Hepatocyte (in vitro differentiated cells): ENCODE data around the gene CUX1. TPM values are rescaled to one million over a fixed set of nuclear protein-coding genes. Genes with fewer than 3 reads are reported as not detected.

ENCODE experiments used
- DNase-seq: peaks from one replicate; pipeline ENCODE4 v3.0.0-alpha.2; 2016; ENCODE audit warnings: low spot score
- H2AFZ ChIP-seq: fragments of 200-600 bp; sonication (generic); 2 replicates; pipeline ENCODE4 v1.6.0; 2016; ENCODE audit warnings: antibody characterized with exemption, mild to moderate bottlenecking
- H3K27ac ChIP-seq: fragments of 200-600 bp; sonication (generic); 2 replicates; pipeline ENCODE4 v1.5.1; 2016; ENCODE audit warnings: mild to moderate bottlenecking
- H3K27me3 ChIP-seq: fragments of 200-600 bp; sonication (generic); 2 replicates; pipeline ENCODE4 v1.6.1; 2016
- H3K36me3 ChIP-seq: fragments of 200-600 bp; sonication (generic); replicated peaks from 2 replicates; pipeline ENCODE4 v1.5.1; 2016; ENCODE audit warnings: low read depth; ENCODE audit not compliant: insufficient read depth
- H3K4me1 ChIP-seq: fragments of 200-600 bp; sonication (generic); 2 replicates; pipeline ENCODE4 v1.5.1; 2016; ENCODE audit warnings: mild to moderate bottlenecking, moderate library complexity; ENCODE audit not compliant: insufficient read depth
- H3K4me2 ChIP-seq: fragments of 200-600 bp; sonication (generic); 2 replicates; pipeline ENCODE4 v1.6.0; 2016
- H3K4me3 ChIP-seq: fragments of 200-600 bp; sonication (generic); 2 replicates; pipeline ENCODE4 v1.5.1; 2016; ENCODE audit warnings: mild to moderate bottlenecking
- H3K79me2 ChIP-seq: fragments of 200-600 bp; sonication (generic); 2 replicates; pipeline ENCODE4 v1.6.0; 2017; ENCODE audit warnings: mild to moderate bottlenecking
- H3K9me2 ChIP-seq: fragments of 200-600 bp; sonication (generic); replicated peaks from 2 replicates; pipeline ENCODE4 v1.6.0; 2017; ENCODE audit warnings: mild to moderate bottlenecking; ENCODE audit not compliant: insufficient read depth
- H3K9me3 ChIP-seq: fragments of 200-600 bp; sonication (generic); 2 replicates; pipeline ENCODE4 v1.5.1; 2016; ENCODE audit warnings: low read depth, mild to moderate bottlenecking
- H4K20me1 ChIP-seq: fragments of 200-600 bp; sonication (generic); 2 replicates; pipeline ENCODE4 v1.6.0; 2016; ENCODE audit warnings: mild to moderate bottlenecking; ENCODE audit not compliant: insufficient read depth, poor library complexity, severe bottlenecking
- EZH2 ChIP-seq: fragments of 200-600 bp; sonication (generic); IDR thresholded peaks from 2 replicates; pipeline ENCODE4 v1.6.1; 2016; ENCODE audit warnings: antibody characterized with exemption, mild to moderate bottlenecking, borderline replicate concordance
- EZH2phosphoT487 ChIP-seq: fragments of 200-600 bp; sonication (generic); IDR thresholded peaks from one replicate; pipeline ENCODE4 v1.6.1; 2018; ENCODE audit warnings: antibody characterized with exemption, mild to moderate bottlenecking, low read depth, moderate library complexity; ENCODE audit not compliant: unreplicated experiment, severe bottlenecking
- WGBS: methylation state at CpG from one replicate; pipeline ENCODE4 v1.1.6; 2016; ENCODE audit warnings: low lambda C conversion rate; ENCODE audit errors: missing lambda C conversion rate; 5-methylcytosine and 5-hydroxymethylcytosine counted together
- polyA plus RNA-seq: library from polyadenylated mRNA; unstranded; fragments of >200 nt; fragmentation: Nextera tagmentation; extraction: Ambion mirVana; gene quantifications from 2 replicates; pipeline ENCODE4 v1.2.1, GENCODE V29; 2016
- total RNA-seq: library from RNA; depleted of rRNA; stranded (reverse); fragments of >200 nt; gene quantifications from 2 replicates; pipeline ENCODE4 v1.2.3, GENCODE V29; 2014
- TF ChIP-seq, protein P1 (sequence below): fragments of 200-600 bp; sonication (generic); IDR thresholded peaks from 2 replicates; pipeline ENCODE4 v1.5.1; 2016; ENCODE audit warnings: antibody characterized with exemption, mild to moderate bottlenecking; ENCODE audit not compliant: poor library complexity

The CUX1 gene
- total and polyA plus RNA-seq, 2 experiments from 2014 or later, result 60.1 to 76.8 TPM

DNA sequence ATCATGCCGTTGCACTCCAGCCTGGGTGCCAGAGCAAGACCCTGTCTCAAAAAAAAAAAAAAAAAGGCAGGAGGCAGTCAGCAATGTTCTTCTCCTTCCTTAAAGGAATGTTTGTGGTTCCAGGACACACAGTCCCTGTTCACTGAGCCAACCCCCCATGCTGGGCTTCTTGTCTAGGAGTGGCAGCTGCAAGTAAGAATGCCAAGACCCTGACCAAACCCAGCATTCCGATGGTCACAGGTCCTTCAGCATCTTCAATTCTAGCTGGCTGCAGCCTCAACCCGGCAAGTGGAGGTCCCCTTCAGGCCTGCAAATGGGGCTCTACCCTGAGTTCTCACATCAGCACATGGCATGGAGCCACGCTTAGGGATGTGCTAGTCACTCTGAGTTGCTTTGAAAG, 38.2 kb upstream of the CUX1 start:
- H3K9me3 ChIP-seq, result no peaks in the 10 kb centered on the region
- H3K4me2 ChIP-seq, result no peak overlapping the region
- no peak for DNase-seq
- H3K9me2 ChIP-seq, result no peaks in the 10 kb centered on the region
- no peak overlapping the region for H3K27ac ChIP-seq
- no peak for TF ChIP-seq EZH2phosphoT487
- TF ChIP-seq EZH2, result no peak
- H4K20me1 ChIP-seq, result no peaks in the 10 kb centered on the region
- no peak overlapping the region for H3K4me3 ChIP-seq
- 93% methylated on average over 4 of the region's 4 CpGs for WGBS
- H3K36me3 ChIP-seq, result no peaks in the 10 kb centered on the region
- H3K79me2 ChIP-seq, result no peaks in the 10 kb centered on the region
- no peaks in the 10 kb centered on the region for H3K4me1 ChIP-seq
- H2AFZ ChIP-seq, result no peak overlapping the region
- no peaks in the 10 kb centered on the region for H3K27me3 ChIP-seq

DNA sequence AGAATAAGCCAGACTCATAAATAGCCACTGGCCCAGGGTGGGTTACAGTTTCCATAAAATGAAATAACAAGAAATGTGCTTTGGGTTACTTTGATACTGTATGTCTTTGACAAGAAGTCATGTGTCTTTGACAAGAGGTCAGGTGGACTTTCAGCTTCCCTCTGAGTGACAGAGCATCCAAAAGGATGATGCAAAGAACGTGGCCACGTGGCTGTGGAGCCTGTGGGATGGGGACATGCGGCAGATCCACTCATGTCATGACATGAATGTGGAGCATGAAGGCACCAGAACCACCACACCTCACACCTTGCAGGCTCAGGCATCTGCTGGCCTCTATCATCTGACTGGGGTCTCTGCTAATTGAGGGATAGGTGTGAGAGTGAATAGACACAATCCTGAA, 37.1 kb upstream of the CUX1 start:
- Histone ChIP-seq H4K20me1 (no peaks in the 10 kb centered on the region), H3K79me2 (no peaks in the 10 kb centered on the region), H2AFZ (no peak overlapping the region), H3K4me1 (no peaks in the 10 kb centered on the region), H3K9me3 (no peaks in the 10 kb centered on the region), H3K36me3 (no peaks in the 10 kb centered on the region), H3K4me2 (no peak overlapping the region), H3K27me3 (no peaks in the 10 kb centered on the region), H3K9me2 (no peaks in the 10 kb centered on the region), H3K4me3 (no peak overlapping the region), H3K27ac (no peak overlapping the region)
- WGBS, result 67% methylated on average over 3 of the region's 3 CpGs
- no peak for DNase-seq
- TF ChIP-seq, protein P1, sequence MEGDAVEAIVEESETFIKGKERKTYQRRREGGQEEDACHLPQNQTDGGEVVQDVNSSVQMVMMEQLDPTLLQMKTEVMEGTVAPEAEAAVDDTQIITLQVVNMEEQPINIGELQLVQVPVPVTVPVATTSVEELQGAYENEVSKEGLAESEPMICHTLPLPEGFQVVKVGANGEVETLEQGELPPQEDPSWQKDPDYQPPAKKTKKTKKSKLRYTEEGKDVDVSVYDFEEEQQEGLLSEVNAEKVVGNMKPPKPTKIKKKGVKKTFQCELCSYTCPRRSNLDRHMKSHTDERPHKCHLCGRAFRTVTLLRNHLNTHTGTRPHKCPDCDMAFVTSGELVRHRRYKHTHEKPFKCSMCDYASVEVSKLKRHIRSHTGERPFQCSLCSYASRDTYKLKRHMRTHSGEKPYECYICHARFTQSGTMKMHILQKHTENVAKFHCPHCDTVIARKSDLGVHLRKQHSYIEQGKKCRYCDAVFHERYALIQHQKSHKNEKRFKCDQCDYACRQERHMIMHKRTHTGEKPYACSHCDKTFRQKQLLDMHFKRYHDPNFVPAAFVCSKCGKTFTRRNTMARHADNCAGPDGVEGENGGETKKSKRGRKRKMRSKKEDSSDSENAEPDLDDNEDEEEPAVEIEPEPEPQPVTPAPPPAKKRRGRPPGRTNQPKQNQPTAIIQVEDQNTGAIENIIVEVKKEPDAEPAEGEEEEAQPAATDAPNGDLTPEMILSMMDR, result no peak
- TF ChIP-seq EZH2 (no peak), EZH2phosphoT487 (no peak)

GRCh38 chr7:101781439-101781838, 36.0 kb upstream of the CUX1 start:
- no peak for TF ChIP-seq EZH2phosphoT487
- TF ChIP-seq EZH2, result no peak
- TF ChIP-seq, protein P1, result no peak
- WGBS, result 92% methylated on average over 8 of the region's 8 CpGs

GRCh38 chr7:101782476-101782875, 35.0 kb upstream of the CUX1 start:
- Histone ChIP-seq H3K4me2 (no peak overlapping the region), H3K27ac (no peak overlapping the region), H3K9me2 (no peaks in the 10 kb centered on the region), H4K20me1 (no peaks in the 10 kb centered on the region), H2AFZ (no peak overlapping the region), H3K9me3 (no peaks in the 10 kb centered on the region), H3K4me1 (no peaks in the 10 kb centered on the region), H3K36me3 (no peaks in the 10 kb centered on the region), H3K4me3 (no peak overlapping the region), H3K79me2 (no peaks in the 10 kb centered on the region), H3K27me3 (no peaks in the 10 kb centered on the region)
- TF ChIP-seq, protein P1, result no peak
- TF ChIP-seq EZH2 (no peak), EZH2phosphoT487 (no peak)
- no peak for DNase-seq
- WGBS, result 87% methylated on average over 3 of the region's 3 CpGs

More at GRCh38 chr7:101781439-101781838, 36.0 kb upstream of the CUX1 start:
- Histone ChIP-seq H3K4me2 (no peak overlapping the region), H4K20me1 (no peaks in the 10 kb centered on the region), H3K9me3 (no peaks in the 10 kb centered on the region), H3K27me3 (no peaks in the 10 kb centered on the region), H3K27ac (no peak overlapping the region), H2AFZ (no peak overlapping the region), H3K9me2 (no peaks in the 10 kb centered on the region), H3K79me2 (no peaks in the 10 kb centered on the region), H3K4me1 (no peaks in the 10 kb centered on the region), H3K4me3 (no peak overlapping the region), H3K36me3 (no peaks in the 10 kb centered on the region)
- no peak for DNase-seq
